Measurements from ENCODE around the gene CENPT.

DNA sequence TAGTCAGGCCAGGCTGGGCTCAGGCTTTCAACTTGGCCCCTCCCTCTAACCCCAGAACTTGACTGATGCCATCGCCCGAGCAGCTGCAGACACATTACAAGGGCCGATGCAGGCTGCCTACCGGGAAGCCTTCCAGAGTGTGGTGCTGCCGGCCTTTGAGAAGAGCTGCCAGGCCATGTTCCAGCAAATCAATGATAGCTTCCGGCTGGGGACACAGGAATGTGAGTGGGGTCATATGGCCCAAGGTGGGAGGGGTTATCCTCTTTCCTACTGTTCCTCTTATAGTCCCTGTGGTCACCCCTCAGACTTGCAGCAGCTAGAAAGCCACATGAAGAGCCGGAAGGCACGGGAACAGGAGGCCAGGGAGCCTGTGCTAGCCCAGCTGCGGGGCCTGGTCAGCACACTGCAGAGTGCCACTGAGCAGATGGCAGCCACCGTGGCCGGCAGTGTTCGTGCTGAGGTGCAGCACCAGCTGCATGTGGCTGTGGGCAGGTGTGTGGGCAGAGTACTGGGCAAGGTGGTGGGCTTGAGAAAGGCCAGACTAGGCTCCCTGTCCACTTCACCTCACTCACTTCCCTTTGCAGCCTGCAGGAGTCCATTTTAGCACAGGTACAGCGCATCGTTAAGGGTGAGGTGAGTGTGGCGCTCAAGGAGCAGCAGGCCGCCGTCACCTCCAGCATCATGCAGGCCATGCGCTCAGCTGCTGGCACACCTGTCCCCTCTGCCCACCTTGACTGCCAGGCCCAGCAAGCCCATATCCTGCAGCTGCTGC is 35.1 kb upstream of the CENPT start:
- TF ChIP-seq CTCF (IDR thresholded peaks at IDR 0.05) (no peak), EZH2phosphoT487 (IDR thresholded peaks at IDR 0.05) (no peak)

All from neural progenitor cell (in vitro differentiated cells).